OCI-LY7 (cell line): ENCODE measurements around the gene CDYL. TPM values are rescaled to one million over a fixed set of nuclear protein-coding genes. Genes with fewer than 3 reads are reported as not detected.

ENCODE experiments used
- BruUV-seq: library from RNA; stranded (reverse); fragments of 400-500 nt; replicated peaks from 2 replicates; lab custom pipeline; 2021; lab: Mats Ljungman, UMichigan
- CTCF ChIA-PET: fragments of 300-600 bp; sonication (Branson Sonifier 250); formaldehyde crosslinking; loops from one replicate; lab custom pipeline; 2022; ENCODE audit warnings: antibody characterized with exemption; ENCODE audit not compliant: unreplicated experiment; lab: Charles Lee
- POLR2A ChIA-PET: fragments of 300-600 bp; sonication (Branson Sonifier 250); formaldehyde crosslinking; loops from one replicate; lab custom pipeline; 2022; ENCODE audit warnings: antibody characterized with exemption; lab: Charles Lee
- DNase-seq: peaks from one replicate; pipeline ENCODE4 v3.0.0-alpha.2; 2015; ENCODE audit warnings: low spot score
- H2AFZ ChIP-seq: fragments of 200-600 bp; sonication (generic), shearing (Covaris generic); 2 replicates; pipeline ENCODE4 v1.6.1; 2014; ENCODE audit warnings: mild to moderate bottlenecking, antibody characterized with exemption, low read length, moderate library complexity
- H3K27ac ChIP-seq: fragments of 200-600 bp; sonication (generic); 2 replicates; pipeline ENCODE4 v1.5.1; 2014; ENCODE audit warnings: mixed run types, low read depth, mild to moderate bottlenecking, moderate library complexity, low read length, inconsistent platforms; ENCODE audit not compliant: poor library complexity, severe bottlenecking
- H3K36me3 ChIP-seq: fragments of 200-600 bp; sonication (generic); 2 replicates; pipeline ENCODE4 v1.6.1; 2014; ENCODE audit warnings: mild to moderate bottlenecking, antibody characterized with exemption, low read length, moderate library complexity, mixed read lengths; ENCODE audit not compliant: insufficient read depth
- H3K4me1 ChIP-seq: fragments of 200-600 bp; sonication (generic); 2 replicates; pipeline ENCODE4 v1.5.1; 2014; ENCODE audit warnings: mild to moderate bottlenecking, low read length; ENCODE audit not compliant: insufficient read depth, poor library complexity, severe bottlenecking
- H3K4me2 ChIP-seq: fragments of 200-600 bp; sonication (generic); 2 replicates; pipeline ENCODE4 v1.6.1; 2014; ENCODE audit warnings: mild to moderate bottlenecking, low read length
- H3K4me3 ChIP-seq: fragments of 200-600 bp; sonication (generic); 2 replicates; pipeline ENCODE4 v1.5.1; 2014; ENCODE audit warnings: mild to moderate bottlenecking, low read depth, low read length; ENCODE audit not compliant: poor library complexity, severe bottlenecking
- H3K79me2 ChIP-seq: fragments of 200-600 bp; sonication (generic); 2 replicates; pipeline ENCODE4 v1.6.1; 2016; ENCODE audit warnings: low read depth, mild to moderate bottlenecking, low read length, moderate library complexity, mixed read lengths; ENCODE audit not compliant: insufficient read depth
- H3K9me2 ChIP-seq: fragments of 200-600 bp; sonication (generic); 2 replicates; pipeline ENCODE4 v1.6.1; 2016; ENCODE audit warnings: mild to moderate bottlenecking, low read length, mixed read lengths; ENCODE audit not compliant: insufficient read depth
- H3K9me3 ChIP-seq: fragments of 200-600 bp; sonication (generic); 2 replicates; pipeline ENCODE4 v1.6.1; 2014; ENCODE audit warnings: mild to moderate bottlenecking, mixed run types, low read length, mixed read lengths
- H4K20me1 ChIP-seq: fragments of 200-600 bp; sonication (generic); 2 replicates; pipeline ENCODE4 v1.6.1; 2014; ENCODE audit warnings: mild to moderate bottlenecking, antibody characterized with exemption, low read length, moderate library complexity, mixed read lengths; ENCODE audit not compliant: insufficient read depth
- CTCF ChIP-seq: fragments of 200-600 bp; sonication (generic); conservative IDR thresholded peaks from 2 replicates; pipeline ENCODE4 v1.5.1; 2014; ENCODE audit warnings: mild to moderate bottlenecking, antibody characterized with exemption, low read length, moderate library complexity, mixed read lengths
- EZH2phosphoT487 ChIP-seq: fragments of 200-600 bp; sonication (generic); IDR thresholded peaks from 2 replicates; pipeline ENCODE4 v1.6.1; 2018; ENCODE audit warnings: low read depth, borderline replicate concordance, mild to moderate bottlenecking, mixed run types, antibody characterized with exemption, low read length, moderate library complexity, mixed read lengths
- intact Hi-C: fragments of 100-400 bp; cut with micrococcal nuclease; formaldehyde crosslinking; loops from one replicate; pipeline ENCODE4 v1.10.0; 2022; ENCODE audit not compliant: unreplicated experiment
- total RNA-seq, 2 experiments: library from RNA; depleted of rRNA in 1 of 2; stranded (reverse); fragments of >200 nt in 1 of 2; shearing (Covaris generic) in 1 of 2; gene quantifications; 2 replicates each; pipeline ENCODE4 v1.2.3, GENCODE V29; 2014 to 2022

Gene CDYL
- total RNA-seq, 2 experiments from 2014 or later = 33.6 to 76.4 TPM

DNA sequence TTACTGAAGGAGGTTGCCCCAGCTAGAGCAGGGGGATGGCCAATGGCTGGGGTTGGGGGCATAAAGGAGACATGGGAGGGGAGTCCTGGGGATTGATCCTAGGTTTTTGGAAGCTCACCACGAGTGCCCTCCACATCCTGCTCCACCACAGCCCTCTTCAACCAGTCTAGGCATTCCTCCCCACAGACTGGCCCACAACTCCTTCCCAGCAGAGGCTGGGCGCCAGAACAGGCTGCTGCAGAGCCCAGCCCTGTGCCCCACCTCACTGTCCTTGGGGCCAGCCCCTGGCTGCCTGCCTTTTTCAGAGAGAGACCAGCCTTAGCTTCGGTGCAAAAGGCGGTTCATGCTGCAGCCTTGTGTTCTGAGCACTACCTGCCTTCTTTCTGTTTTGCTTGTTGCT lies 211.2 kb downstream of the CDYL start:
- Histone ChIP-seq H3K4me3 (no peak overlapping the region), H2AFZ (no peak overlapping the region), H3K4me2 (no peak overlapping the region), H3K4me1 (no peaks in the 10 kb centered on the region), H4K20me1 (no peaks in the 10 kb centered on the region), H3K9me2 (no peaks in the 10 kb centered on the region), H3K79me2 (no peaks in the 10 kb centered on the region), H3K27ac (no peak overlapping the region), H3K9me3 (no peaks in the 10 kb centered on the region), H3K36me3 (no peaks in the 10 kb centered on the region)
- ChIA-PET POLR2A (no interaction called here), CTCF (no interaction called here)
- no TSS peak for BruUV-seq
- no peak for DNase-seq
- no peak for TF ChIP-seq CTCF
- TF ChIP-seq EZH2phosphoT487 = no peak
- intact Hi-C loops = no loop called here

DNA sequence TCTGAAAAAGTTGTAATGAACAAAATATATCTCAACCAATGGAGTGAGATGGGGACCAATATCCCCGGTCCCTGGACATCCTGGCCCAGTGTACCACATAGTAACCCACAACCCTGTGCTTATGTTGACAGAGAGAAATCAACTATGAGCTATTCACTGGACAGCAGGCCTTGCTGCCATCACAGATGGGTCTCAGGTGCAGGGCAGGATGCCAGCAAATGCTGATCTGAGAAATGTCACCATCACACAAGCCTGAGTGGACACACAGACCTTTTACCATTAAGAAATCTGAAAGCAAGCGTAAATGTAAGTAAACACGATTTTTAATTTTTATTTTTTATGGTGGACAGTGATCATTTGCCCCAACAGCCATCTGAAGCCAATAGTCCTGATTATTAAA lies 218.5 kb downstream of the CDYL start:
- H4K20me1 ChIP-seq = no peaks in the 10 kb centered on the region
- H3K4me3 ChIP-seq = no peak overlapping the region
- H3K36me3 ChIP-seq = peaks cover 8% of the 10 kb centered on the region; the same call in 1 of the 2 replicates
- H2AFZ ChIP-seq = no peak overlapping the region
- H3K4me2 ChIP-seq = no peak overlapping the region
- H3K9me2 ChIP-seq = no peaks in the 10 kb centered on the region
- no peaks in the 10 kb centered on the region for H3K4me1 ChIP-seq
- BruUV-seq = no TSS peak
- H3K79me2 ChIP-seq = no peaks in the 10 kb centered on the region
- TF ChIP-seq CTCF = no peak
- no peak for TF ChIP-seq EZH2phosphoT487
- ChIA-PET POLR2A (no interaction called here), CTCF (no interaction called here)
- H3K9me3 ChIP-seq = no peaks in the 10 kb centered on the region
- H3K27ac ChIP-seq = no peak overlapping the region
- DNase-seq = no peak
- intact Hi-C loops = no loop called here

- intact Hi-C loops = no loop called here
- DNase-seq = no peak
- H4K20me1 ChIP-seq = no peaks in the 10 kb centered on the region
- BruUV-seq = no TSS peak
- H2AFZ ChIP-seq = no peak overlapping the region
- H3K79me2 ChIP-seq = no peaks in the 10 kb centered on the region; the same call in 1 of the 2 replicates
- no peak overlapping the region for H3K27ac ChIP-seq
- ChIA-PET CTCF (no interaction called here), POLR2A (no interaction called here)
- H3K4me1 ChIP-seq = peaks cover 3% of the 10 kb centered on the region
- peaks cover 22% of the 10 kb centered on the region for H3K36me3 ChIP-seq
- H3K4me2 ChIP-seq = no peak overlapping the region
- H3K9me3 ChIP-seq = no peaks in the 10 kb centered on the region
- H3K4me3 ChIP-seq = no peak overlapping the region
- no peaks in the 10 kb centered on the region for H3K9me2 ChIP-seq
- no peak for TF ChIP-seq EZH2phosphoT487
- no peak for TF ChIP-seq CTCF
Measured at GRCh38 chr6:4997862-4998261, 221.7 kb downstream of the CDYL start.
